Measurements from ENCODE around the gene ACBD4.
A peak's percentile ranks its signal among the peaks of the same experiment; 100 is the strongest.
"Not testable (repeated sequence)": the region's sequence is repeated elsewhere in the genome, so short reads cannot be mapped to it uniquely, and the experiment has no call there.

ACBD4 gene

GRCh38 chr17:45121055-45121454 is 14.4 kb upstream of the ACBD4 start:
- no peak for DNase-seq

GRCh38 chr17:45123076-45123770 is 12.3 kb upstream of the ACBD4 start:
- DNase-seq, result no peak

GRCh38 chr17:45123930-45124796 is 11.3 kb upstream of the ACBD4 start:
- no peak for DNase-seq

- not testable (repeated sequence) for DNase-seq
Measured at GRCh38 chr17:45124797-45125122, 10.7 kb upstream of the ACBD4 start.

GRCh38 chr17:45125509-45125908 is 10.0 kb upstream of the ACBD4 start:
- no peak for DNase-seq

GRCh38 chr17:45127207-45127547 is 8.3 kb upstream of the ACBD4 start:
- no peak for DNase-seq

- DNase-seq, result no peak
Measured at GRCh38 chr17:45127548-45128300, 7.8 kb upstream of the ACBD4 start.

GRCh38 chr17:45128331-45128730 is 7.2 kb upstream of the ACBD4 start:
- no peak for DNase-seq

- DNase-seq, result no peak
Measured at GRCh38 chr17:45128989-45129388, 6.5 kb upstream of the ACBD4 start.

GRCh38 chr17:45129426-45129939 is 6.0 kb upstream of the ACBD4 start:
- DNase-seq, result no peak

- DNase-seq, result no peak
Measured at GRCh38 chr17:45129940-45130680, 5.4 kb upstream of the ACBD4 start.

- DNase-seq, result no peak
Measured at GRCh38 chr17:45130681-45131615, 4.5 kb upstream of the ACBD4 start.

- DNase-seq, result peak; percentile 34
Measured at GRCh38 chr17:45131616-45132319, 3.7 kb upstream of the ACBD4 start.

GRCh38 chr17:45132320-45132571 is 3.2 kb upstream of the ACBD4 start, which contains the start of gene PLCD3:
Gene PLCD3, minus strand, starts transcription at chr17:45132515. Its CDS starts 105 bp downstream, at chr17:45132410.
- no peak for DNase-seq

- DNase-seq, result peak; percentile 57
Measured at GRCh38 chr17:45132572-45133463, 2.7 kb upstream of the ACBD4 start.

GRCh38 chr17:45135978-45136791 is 698 bp downstream of the ACBD4 start:
- DNase-seq, result no peak

- DNase-seq, result no peak
Measured at GRCh38 chr17:45136846-45137560, 1.5 kb downstream of the ACBD4 start.

GRCh38 chr17:45137561-45138305 is 2.2 kb downstream of the ACBD4 start:
- DNase-seq, result no peak
